ENCODE data around the gene SMURF1.

The SMURF1 gene

GRCh38 chr7:99118077-99118476 lies 25.8 kb downstream of the SMURF1 start:
- TF ChIP-seq SIN3A (IDR thresholded peaks at IDR 0.05; ENCODE audit: borderline replicate concordance, insufficient read depth, low read length) (no peak), POLR2AphosphoS5 (IDR thresholded peaks at IDR 0.05; ENCODE audit: low read depth, low read length) (no peak), TAF1 (IDR thresholded peaks at IDR 0.05; ENCODE audit: borderline replicate concordance, insufficient read depth, low read length) (no peak), FOXP2 (optimal IDR thresholded peaks at IDR 0.05; ENCODE audit: borderline replicate concordance, extremely low read depth, extremely low read length, insufficient read depth) (no peak)
- TF ChIP-seq, protein P1, sequence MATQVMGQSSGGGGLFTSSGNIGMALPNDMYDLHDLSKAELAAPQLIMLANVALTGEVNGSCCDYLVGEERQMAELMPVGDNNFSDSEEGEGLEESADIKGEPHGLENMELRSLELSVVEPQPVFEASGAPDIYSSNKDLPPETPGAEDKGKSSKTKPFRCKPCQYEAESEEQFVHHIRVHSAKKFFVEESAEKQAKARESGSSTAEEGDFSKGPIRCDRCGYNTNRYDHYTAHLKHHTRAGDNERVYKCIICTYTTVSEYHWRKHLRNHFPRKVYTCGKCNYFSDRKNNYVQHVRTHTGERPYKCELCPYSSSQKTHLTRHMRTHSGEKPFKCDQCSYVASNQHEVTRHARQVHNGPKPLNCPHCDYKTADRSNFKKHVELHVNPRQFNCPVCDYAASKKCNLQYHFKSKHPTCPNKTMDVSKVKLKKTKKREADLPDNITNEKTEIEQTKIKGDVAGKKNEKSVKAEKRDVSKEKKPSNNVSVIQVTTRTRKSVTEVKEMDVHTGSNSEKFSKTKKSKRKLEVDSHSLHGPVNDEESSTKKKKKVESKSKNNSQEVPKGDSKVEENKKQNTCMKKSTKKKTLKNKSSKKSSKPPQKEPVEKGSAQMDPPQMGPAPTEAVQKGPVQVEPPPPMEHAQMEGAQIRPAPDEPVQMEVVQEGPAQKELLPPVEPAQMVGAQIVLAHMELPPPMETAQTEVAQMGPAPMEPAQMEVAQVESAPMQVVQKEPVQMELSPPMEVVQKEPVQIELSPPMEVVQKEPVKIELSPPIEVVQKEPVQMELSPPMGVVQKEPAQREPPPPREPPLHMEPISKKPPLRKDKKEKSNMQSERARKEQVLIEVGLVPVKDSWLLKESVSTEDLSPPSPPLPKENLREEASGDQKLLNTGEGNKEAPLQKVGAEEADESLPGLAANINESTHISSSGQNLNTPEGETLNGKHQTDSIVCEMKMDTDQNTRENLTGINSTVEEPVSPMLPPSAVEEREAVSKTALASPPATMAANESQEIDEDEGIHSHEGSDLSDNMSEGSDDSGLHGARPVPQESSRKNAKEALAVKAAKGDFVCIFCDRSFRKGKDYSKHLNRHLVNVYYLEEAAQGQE (IDR thresholded peaks at IDR 0.05; ENCODE audit: insufficient read depth in 1 of 2, low read depth in 2 of 2, low read length in 2 of 2) = no peak

DNA sequence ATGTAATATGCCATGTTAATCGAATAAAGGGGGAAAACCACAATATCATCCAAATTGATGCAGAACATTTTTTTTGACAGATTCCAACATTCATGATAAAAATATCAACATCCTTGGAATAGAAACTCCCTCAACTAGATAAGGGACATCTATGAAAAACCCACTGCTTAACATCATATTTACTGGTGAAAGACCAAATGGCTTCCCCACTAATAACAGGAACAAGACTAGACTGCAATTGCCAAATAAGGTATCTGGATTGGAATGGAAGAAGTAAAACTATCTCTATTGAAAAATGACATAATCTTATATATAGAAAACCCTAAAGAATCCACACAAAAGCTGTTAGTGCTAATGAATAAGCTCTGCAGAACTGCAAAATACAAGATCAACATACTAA lies 27.8 kb downstream of the SMURF1 start:
- TF ChIP-seq TAF1 (IDR thresholded peaks at IDR 0.05; ENCODE audit: borderline replicate concordance, insufficient read depth, low read length) = no peak

DNA sequence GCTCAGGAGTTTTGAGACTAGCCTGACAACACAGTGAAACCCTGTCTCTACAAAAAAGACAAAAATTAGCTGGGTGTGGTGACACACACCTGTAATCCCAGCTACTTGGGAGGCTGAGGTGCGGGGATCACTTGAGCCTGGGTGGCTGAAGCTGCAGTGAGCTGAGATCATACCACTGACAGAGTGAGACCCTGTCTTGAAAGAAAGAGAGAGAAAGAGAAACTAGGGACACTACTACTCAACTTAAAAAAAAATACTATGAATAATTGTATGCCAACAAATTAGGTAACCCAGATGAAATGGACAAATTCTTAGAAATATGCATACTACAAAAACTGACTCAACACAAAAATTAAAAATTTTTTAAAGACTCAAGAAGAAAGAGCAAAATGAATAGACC lies 28.5 kb downstream of the SMURF1 start:
- no peak for TF ChIP-seq SIN3A (IDR thresholded peaks at IDR 0.05; ENCODE audit: borderline replicate concordance, insufficient read depth, low read length)
- no peak for TF ChIP-seq FOXP2 (optimal IDR thresholded peaks at IDR 0.05; ENCODE audit: borderline replicate concordance, extremely low read depth, extremely low read length, insufficient read depth)
- TF ChIP-seq TAF1 (IDR thresholded peaks at IDR 0.05; ENCODE audit: borderline replicate concordance, insufficient read depth, low read length) = no peak
- TF ChIP-seq POLR2AphosphoS5 (IDR thresholded peaks at IDR 0.05; ENCODE audit: low read depth, low read length) = no peak
- TF ChIP-seq, protein P1 (IDR thresholded peaks at IDR 0.05; ENCODE audit: insufficient read depth in 1 of 2, low read depth in 2 of 2, low read length in 2 of 2) = no peak

DNA sequence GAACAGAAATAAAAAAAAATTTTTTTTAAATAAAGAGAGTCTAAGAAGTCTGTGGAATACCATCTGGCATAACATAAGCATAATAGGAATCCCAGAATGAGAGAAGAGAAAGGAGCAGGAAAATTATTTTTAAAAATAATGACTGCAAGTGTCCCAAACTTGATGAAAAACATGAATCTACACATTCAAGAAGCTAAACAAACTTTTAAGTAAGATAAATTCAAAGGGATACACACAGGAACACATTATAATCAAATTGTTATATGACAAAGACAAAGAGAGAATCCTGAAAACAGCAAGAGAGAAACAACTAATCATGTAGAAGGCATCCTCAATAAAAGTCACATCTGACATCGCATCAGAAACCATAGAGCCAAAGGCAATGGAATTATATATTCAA lies 30.9 kb downstream of the SMURF1 start:
- TF ChIP-seq, protein P1 (IDR thresholded peaks at IDR 0.05; ENCODE audit: insufficient read depth in 1 of 2, low read depth in 2 of 2, low read length in 2 of 2) = no peak
- TF ChIP-seq SIN3A (IDR thresholded peaks at IDR 0.05; ENCODE audit: borderline replicate concordance, insufficient read depth, low read length) (no peak), POLR2AphosphoS5 (IDR thresholded peaks at IDR 0.05; ENCODE audit: low read depth, low read length) (no peak), FOXP2 (optimal IDR thresholded peaks at IDR 0.05; ENCODE audit: borderline replicate concordance, extremely low read depth, extremely low read length, insufficient read depth) (no peak), TAF1 (IDR thresholded peaks at IDR 0.05; ENCODE audit: borderline replicate concordance, insufficient read depth, low read length) (no peak)

- TF ChIP-seq, protein P1 (IDR thresholded peaks at IDR 0.05; ENCODE audit: insufficient read depth in 1 of 2, low read depth in 2 of 2, low read length in 2 of 2) = no peak
- no peak for TF ChIP-seq SIN3A (IDR thresholded peaks at IDR 0.05; ENCODE audit: borderline replicate concordance, insufficient read depth, low read length)
- no peak for TF ChIP-seq TAF1 (IDR thresholded peaks at IDR 0.05; ENCODE audit: borderline replicate concordance, insufficient read depth, low read length)
- TF ChIP-seq FOXP2 (optimal IDR thresholded peaks at IDR 0.05; ENCODE audit: borderline replicate concordance, extremely low read depth, extremely low read length, insufficient read depth) = no peak
Observed at GRCh38 chr7:99112097-99112496, 31.8 kb downstream of the SMURF1 start.

Measured in PFSK-1 (cell line).